HG02943 (cell line): ENCODE data around the gene QRFPR.
"Not testable (repeated sequence)": the region's sequence is repeated elsewhere in the genome, so short reads cannot be mapped to it uniquely, and the experiment has no call there.

ENCODE experiments used
- ATAC-seq: cut with Tn5 transposase; IDR thresholded peaks from one replicate; pipeline ENCODE4 v1.9.1; 2021; ENCODE audit warnings: mild to moderate bottlenecking, low read depth, moderate library complexity; ENCODE audit not compliant: unreplicated experiment

The QRFPR gene

DNA sequence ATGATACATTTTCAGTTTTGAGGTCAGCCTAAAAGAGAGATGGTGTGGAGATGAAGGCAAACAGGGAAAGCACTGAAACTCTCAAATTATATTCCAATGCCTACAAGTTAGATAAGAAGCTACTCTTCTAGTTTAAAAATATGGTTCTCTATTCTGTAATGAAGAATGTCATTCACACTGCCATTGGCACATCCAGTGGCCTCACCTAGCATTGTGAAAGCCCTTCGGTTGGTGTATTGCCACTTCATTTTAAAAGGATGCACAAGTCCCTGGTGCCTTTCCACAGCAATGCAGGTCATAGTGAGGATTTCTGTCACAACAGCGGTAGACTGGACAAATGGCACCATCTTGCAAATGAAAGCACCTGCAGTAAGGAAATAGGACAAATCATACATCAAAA is 40.6 kb downstream of the QRFPR start:
- ATAC-seq, result no peak

GRCh38 chr4:121339824-121340223 is 41.0 kb downstream of the QRFPR start:
- no peak for ATAC-seq

GRCh38 chr4:121339307-121339706 is 41.5 kb downstream of the QRFPR start:
- ATAC-seq, result no peak

DNA sequence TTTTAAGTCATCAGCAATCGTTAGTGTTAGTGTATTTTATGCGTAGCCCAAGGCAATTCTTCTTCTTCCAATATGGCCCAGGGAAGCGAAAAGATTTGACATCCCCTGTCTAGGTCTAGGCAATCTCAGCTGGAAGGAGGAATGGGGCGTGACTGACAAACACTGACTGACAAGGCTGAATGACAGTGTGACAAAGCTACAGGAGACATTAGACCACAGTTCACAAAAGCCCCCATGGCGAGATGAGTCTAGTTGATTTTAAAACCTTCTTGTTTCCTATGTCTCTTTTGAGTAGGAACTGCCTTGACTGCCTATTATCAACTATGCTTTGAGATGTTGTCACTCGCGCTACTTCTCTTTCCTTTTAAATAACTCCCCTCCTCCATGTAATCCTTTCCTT is 42.3 kb downstream of the QRFPR start:
- no peak for ATAC-seq

DNA sequence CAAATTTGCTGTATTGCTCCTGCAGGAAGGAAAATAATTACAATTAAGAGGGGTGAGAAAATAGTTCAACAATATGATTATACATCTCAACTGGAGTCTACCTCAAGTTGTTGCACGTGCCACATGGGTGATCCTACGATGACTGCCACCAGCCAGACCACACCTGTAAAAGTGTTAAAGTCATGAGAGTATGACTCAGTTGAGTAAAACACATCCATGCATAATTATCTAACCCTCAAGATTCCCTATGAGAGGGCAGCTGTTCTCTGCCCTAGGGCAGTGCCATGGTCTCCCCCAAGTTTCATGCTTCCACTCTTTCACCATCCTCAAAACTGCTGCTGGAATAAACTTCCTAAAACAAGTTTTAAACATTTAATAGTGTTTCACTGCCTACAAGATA is 44.1 kb downstream of the QRFPR start:
- ATAC-seq, result no peak

DNA sequence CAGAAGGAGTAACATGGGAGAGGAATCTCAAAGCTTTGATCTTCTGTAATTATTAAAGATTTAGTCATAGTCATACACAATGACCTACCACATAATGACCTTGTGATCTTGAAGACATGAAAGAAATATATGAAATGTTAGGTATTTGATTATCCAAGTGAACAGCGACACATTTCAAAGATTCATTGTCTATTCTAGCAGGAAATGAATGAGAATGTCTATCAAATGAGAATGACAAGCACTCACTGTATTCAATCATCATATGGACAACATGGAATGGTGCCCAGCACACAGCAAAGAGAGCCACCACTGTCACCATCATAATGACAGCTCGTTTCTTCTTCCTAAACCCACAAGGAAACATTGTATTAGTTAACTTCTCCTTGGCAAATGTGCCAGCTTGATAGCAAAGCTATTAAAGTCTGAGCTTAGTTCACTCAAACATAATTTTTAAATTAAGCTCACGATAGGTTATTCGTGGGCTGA is 50.6 kb downstream of the QRFPR start:
- ATAC-seq, result no peak

- ATAC-seq, result no peak
Observed at GRCh38 chr4:121326597-121326996, 54.2 kb downstream of the QRFPR start.

GRCh38 chr4:121324331-121324730 is 56.5 kb downstream of the QRFPR start:
- no peak for ATAC-seq

DNA sequence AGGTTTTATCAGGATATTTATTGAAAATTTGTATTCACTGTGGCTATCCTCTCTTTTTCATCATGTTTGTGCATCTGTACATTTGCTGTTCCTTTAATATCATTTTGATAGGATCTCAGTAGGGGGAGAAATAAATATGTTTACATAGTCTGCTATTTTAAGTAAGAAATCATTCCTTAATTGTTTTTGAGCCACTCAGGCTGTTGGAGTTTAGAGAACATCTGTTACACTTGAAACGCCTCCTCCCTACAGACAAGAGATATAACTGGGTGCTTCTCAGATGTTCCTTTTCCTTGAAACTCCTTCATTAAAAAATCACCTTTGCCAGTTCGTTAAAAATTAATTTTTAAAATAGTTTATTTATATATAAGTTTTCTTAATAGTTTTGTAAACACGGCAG is 59.4 kb downstream of the QRFPR start:
- ATAC-seq, result no peak

- no peak for ATAC-seq
Observed at GRCh38 chr4:121316091-121316490, 64.7 kb downstream of the QRFPR start.

DNA sequence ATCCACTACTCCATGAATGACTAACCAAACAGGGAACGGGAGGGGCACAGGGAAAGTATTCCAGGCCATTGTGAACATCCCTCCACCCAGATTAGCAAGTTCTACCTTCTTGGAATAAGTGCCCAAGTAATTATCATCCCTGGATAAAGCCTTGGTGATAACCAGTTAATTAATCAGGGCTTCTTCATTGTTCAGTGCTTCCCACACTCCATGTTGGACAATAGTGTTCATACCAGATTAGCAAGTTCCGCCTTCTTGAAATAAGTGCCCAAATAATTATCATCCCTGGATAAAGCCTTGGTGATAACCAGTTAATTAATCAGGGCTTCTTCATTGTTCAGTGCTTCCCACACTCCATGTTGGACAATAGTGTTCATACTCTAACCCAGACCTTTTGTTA is 67.4 kb downstream of the QRFPR start:
- ATAC-seq, result not testable (repeated sequence)

DNA sequence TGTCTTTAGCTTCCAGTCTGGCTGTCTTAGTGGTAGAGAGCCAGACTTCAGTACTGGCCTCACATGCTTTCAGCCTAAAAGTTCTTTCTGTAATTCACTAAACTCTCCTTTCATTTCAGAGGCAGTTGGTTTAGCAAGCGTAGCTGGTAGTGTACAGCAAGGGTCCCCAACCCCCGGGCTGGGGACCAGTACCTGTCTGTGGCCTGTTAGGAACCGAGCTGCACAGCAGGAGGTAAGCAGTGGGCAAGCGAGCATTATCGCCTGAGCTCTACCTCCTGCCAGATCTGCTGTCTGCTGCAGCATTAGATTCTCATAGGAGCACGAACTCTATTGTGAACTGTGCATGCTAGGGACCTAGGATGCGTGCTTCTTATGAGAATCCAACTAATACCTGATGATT is 72.0 kb downstream of the QRFPR start:
- no peak for ATAC-seq

GRCh38 chr4:121308328-121308663 is 72.5 kb downstream of the QRFPR start:
- ATAC-seq, result no peak

DNA sequence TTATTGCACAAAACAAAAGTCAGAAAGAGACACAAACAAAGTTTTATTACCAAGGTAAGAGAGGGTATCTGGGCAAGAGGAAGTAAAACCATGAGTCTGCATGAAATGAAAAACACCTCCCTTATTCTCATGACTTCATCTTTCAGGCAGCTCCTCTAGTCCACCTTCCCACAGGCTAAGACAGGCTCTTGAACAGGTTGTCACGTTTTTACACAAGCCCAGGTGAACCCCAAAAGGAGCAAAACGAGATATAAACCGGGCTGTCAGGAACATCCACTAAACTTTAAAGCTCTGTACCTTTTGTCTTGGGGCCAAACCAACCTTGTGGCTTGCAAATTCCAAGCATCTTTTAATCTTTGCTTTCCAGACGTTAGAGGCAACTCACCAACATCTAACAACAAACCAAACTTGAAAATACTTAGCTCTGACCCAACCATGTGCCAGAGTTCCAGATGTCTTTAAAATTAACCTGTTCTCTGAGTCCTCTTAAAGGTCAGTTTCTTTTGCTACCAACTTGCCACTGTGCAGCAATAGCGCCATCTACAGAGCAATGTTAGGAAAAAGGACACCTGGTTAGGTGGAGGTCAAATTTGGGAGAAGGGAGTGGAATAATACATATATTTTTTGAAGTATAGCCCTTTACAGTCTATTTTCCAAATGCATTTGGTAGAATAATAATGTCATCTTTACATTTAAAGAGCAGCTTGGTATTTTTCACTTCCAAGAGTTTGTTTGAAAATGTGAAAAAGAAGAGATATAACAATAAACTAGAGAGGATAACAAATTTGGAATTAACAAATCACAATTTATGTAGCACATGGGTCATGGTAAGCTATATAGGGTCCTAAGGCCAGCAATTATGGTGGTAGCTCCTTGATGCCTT is 73.1 kb downstream of the QRFPR start:
- peak; percentile 95 for ATAC-seq

GRCh38 chr4:121306931-121307330 is 73.9 kb downstream of the QRFPR start:
- no peak for ATAC-seq

DNA sequence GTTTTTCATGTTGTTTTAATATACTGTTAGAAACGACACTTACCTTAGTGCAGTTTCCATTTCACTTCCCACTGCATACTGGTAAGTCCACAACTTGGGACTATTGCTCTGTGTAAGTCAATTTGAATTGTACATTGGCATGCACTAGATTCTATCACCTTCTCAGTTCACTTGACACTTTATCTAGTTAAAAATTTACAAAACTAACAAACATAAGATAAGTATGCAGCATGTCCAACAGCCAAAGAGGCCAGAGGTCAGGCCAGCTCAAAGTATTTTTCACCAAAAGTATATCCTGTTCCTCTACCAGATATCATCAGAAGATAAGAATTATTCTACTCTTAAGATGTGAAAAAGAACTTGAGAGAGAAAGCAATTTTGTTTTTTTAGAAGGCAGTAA is 75.9 kb downstream of the QRFPR start:
- ATAC-seq, result no peak

- no peak for ATAC-seq
Observed at GRCh38 chr4:121299367-121299766, 81.5 kb downstream of the QRFPR start.

GRCh38 chr4:121283319-121283718 is 97.5 kb downstream of the QRFPR start:
- no peak for ATAC-seq

- ATAC-seq, result no peak
Observed at GRCh38 chr4:121280425-121280824, 100.4 kb downstream of the QRFPR start.

DNA sequence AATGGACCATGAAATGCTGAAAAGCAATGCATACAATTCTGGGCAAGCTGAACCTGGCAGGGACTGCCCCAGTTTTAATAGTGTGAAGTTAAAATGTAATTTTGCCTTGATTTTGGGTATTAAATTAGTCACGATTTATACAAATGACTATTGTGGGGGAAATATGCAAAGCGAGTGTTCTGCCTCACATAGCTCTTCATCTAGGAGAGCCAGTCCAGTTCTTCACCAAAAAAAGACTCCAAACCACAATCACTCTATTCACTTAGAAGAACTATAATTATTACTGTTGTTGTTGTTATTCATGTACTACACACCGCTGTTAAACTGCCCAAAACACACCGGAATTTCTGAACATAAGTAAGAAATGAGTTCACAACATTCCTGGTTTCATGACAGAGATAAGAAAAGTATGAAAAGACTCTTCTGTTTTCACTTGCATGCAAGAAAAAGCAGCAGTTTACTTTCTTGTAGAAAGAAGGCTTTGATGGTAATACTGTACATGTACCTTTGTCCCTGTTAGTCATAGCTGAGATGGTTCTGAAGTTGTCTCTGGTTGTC is 101.9 kb downstream of the QRFPR start:
- peak; percentile 74 for ATAC-seq
